Vagina (tissue), 2 donors: Measurements from ENCODE around the gene PGBD5.

Experiments used
- POLR2A ChIP-seq, 2 donors: fragments of 450-650 bp; IDR thresholded peaks; one replicate each; pipeline ENCODE4 v1.6.1; 2017; ENCODE audit warnings: antibody characterized with exemption in 2 of 2, mild to moderate bottlenecking in 2 of 2, moderate library complexity in 2 of 2
- POLR2AphosphoS5 ChIP-seq, 2 donors: sonication (generic); formaldehyde crosslinking; IDR thresholded peaks; one replicate each; pipeline ENCODE4 v1.9.0; 2017; ENCODE audit warnings: antibody characterized with exemption in 2 of 2, mild to moderate bottlenecking in 2 of 2, low read depth in 1 of 2; ENCODE audit not compliant: insufficient read depth in 1 of 2
- TF ChIP-seq, protein P1 (sequence below), 3 experiments: fragments of 450-650 bp in 2 of 3; fragments of 200-600 bp in 1 of 3; sonication (generic) in 1 of 3; IDR thresholded peaks; one replicate each; pipeline ENCODE4 v1.5.1; 2017 to 2019; ENCODE audit warnings: antibody characterized with exemption in 3 of 3, mild to moderate bottlenecking in 2 of 3, moderate library complexity in 2 of 3

DNA sequence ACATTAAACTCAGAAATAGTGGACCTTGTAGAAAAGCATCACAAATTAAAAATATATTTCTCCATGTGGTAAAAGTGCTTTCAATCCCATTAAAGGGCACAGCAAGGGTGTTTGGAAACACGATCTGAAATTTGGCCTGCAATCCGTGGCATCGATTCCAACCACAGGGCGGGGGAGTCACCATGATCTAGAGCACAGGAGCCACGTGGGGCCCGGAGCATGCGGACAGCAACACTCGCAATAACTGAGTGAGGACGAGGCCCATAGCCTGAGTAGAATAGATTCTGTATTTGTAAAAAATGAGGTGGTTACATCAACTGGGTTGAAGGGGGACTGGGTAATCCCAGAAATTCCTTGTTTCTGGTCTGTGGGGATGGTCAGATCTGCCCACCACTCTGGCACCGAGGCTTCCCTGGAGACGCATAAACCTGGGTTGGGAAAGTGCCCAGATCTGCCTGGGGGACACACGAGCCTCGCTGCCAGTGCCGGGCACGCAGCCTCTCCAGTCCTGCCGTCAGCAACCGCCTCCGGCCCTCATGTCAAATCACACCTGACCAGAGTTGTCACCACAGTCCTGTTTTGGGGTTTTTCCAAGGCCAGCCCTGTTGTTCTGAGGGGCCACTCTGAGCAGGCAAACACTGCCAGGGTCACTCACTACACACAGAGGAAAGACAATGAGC lies 104.3 kb downstream of the PGBD5 start:
- TF ChIP-seq, protein P1, sequence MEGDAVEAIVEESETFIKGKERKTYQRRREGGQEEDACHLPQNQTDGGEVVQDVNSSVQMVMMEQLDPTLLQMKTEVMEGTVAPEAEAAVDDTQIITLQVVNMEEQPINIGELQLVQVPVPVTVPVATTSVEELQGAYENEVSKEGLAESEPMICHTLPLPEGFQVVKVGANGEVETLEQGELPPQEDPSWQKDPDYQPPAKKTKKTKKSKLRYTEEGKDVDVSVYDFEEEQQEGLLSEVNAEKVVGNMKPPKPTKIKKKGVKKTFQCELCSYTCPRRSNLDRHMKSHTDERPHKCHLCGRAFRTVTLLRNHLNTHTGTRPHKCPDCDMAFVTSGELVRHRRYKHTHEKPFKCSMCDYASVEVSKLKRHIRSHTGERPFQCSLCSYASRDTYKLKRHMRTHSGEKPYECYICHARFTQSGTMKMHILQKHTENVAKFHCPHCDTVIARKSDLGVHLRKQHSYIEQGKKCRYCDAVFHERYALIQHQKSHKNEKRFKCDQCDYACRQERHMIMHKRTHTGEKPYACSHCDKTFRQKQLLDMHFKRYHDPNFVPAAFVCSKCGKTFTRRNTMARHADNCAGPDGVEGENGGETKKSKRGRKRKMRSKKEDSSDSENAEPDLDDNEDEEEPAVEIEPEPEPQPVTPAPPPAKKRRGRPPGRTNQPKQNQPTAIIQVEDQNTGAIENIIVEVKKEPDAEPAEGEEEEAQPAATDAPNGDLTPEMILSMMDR (IDR thresholded peaks at IDR 0.05) = no peak
- no peak for TF ChIP-seq POLR2A (IDR thresholded peaks at IDR 0.05)
- peak in 1 of 2 donors; percentile 34 for TF ChIP-seq POLR2AphosphoS5 (IDR thresholded peaks at IDR 0.05; ENCODE audit: insufficient read depth in 1 of 2, low read depth in 1 of 2)
